ENCODE results near the gene TNS3.
"Not testable (repeated sequence)": the region's sequence is repeated elsewhere in the genome, so short reads cannot be mapped to it uniquely, and the experiment has no call there.

The TNS3 gene

DNA sequence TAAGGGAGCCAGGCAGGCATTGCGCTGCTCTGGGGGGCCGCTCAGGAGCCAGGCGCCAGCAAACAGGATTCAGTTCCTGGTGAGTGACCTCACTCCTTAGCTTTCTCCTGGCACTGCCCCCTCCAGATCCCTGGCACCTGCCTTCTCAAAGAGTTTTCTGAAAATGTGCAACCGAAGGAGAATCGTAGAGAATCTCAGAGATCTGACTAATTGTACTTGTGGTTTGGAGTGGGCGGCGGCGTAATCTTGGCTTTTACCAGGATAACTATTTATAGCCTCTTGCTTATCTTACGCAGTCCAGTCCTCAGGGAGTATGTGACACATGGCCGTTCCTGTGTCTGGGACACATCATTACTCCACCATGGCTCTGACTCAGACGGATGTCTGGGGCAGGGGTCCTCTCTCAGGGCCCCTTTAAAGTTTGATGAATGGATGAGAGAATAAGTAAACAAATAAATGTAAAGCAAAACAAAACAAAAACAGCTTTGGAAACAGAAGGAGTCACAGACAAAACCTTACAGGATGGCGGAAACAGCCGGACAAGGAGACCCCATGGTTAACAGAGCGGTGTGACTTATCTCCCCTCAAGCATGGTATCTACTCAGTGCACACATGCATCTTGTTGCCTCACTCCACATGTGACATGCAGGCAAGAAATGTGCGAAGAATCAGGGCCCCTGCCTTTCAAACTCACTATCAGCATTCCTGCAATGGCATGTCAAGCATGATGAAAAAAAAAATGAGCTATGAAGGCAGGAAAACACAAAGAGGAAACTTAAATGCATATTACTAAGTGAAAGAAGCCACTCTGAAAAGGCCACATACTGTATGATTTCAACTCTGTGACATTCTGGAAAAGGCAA lies 99.7 kb downstream of the TNS3 start:
- DNase-seq, result no peak

DNA sequence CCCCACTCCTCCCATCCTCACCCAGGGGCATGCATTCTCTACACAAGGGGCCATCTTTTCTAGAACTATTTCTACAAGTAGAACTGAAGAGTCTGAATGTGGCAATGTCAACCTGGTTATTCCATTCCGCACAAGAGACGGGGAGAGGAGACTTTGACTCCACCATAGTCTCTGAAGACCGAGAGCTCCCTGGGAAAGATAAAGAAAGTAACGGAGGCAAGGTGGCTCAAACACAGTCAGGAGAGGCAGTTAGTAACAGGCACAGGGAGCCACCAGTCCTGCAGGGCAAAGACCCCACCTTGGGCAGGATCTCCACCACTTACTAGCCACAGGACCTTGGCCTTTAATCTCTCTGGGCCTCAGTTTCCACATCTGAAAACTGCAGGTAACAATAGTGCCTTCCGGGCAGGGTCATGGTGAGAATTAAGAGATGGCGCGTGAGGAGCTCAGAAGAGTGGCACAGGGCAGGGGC lies 100.3 kb downstream of the TNS3 start:
- DNase-seq, result no peak

DNA sequence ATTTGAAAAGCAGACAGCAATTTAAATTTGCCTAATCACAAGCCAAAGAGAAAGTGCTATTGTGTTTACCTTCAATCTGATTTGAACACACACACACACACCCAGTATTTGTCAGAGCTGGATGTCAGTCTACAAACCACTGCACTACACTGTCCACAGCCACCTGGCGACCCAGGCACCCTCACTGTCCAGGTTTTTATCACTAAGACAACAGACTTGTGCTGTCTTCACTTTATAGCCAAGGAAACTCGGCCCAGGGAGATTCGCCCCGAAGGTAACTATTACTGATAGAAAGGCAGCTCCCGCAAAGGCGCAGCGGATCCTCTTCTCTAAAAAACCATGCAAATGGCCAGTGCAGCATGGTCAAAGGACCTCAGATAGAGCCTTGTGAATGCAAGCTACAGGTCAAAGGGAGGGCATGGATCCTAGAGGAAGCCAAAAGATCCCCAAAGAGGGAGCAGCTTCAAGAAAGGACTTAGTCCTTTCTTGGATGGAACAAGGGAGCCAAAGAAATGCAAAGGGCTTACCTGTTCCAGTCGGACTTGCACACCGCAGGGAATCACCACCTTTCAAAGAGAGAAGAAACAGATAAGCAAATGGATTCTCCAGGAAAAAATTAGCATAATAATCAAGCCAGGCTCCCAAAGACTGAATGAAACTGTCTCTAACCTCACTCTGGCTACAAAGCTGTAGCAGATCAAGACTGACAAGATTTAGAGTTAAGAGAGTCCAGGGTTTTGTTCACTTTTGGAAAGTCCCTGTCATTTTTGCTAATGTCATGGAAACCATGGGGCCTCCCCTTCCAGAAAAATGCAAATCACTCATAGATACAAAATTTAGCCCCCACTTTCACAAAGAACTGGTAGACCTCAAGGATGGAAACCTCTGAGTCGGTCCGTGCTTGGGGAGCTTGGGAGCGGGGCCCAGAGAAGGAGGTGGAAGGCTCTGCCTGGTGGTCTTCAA lies 101.1 kb downstream of the TNS3 start:
- no peak for DNase-seq

DNA sequence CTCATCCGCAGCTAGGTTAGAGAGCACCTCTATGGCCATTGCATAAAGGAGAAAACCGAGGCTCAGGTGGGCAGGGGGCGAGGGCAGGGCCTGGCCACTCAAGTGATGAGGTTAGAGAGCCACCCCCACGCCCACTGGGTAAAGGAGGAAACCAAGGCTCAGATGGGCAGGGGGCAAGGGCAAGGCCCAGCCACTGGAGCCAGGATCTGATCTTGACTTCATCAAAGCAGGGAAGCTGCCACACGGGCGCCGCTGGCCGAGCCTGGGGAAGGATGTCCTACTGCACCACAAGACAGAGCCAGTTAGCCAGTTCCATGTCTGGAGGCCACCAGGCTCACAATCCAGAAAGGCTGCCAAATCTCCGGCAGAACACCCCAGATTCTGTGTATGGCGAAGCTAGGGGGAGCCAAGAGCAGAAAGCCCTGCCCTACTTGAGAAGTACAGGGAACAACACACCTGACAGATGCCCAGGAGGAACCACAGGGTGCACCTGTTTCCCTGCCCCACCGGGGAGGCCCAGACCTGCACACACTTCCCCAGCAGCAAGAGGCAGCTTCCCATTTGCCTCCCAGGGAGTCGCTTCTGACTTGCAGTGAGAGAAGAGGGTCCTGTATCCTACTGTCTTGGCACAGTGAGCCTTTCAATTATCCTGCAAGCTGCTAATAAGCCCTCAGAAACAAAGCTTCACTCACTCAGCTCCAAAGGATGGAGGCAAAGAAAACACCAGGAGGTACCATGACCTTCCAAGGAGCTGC lies 101.9 kb downstream of the TNS3 start:
- DNase-seq, result no peak

DNA sequence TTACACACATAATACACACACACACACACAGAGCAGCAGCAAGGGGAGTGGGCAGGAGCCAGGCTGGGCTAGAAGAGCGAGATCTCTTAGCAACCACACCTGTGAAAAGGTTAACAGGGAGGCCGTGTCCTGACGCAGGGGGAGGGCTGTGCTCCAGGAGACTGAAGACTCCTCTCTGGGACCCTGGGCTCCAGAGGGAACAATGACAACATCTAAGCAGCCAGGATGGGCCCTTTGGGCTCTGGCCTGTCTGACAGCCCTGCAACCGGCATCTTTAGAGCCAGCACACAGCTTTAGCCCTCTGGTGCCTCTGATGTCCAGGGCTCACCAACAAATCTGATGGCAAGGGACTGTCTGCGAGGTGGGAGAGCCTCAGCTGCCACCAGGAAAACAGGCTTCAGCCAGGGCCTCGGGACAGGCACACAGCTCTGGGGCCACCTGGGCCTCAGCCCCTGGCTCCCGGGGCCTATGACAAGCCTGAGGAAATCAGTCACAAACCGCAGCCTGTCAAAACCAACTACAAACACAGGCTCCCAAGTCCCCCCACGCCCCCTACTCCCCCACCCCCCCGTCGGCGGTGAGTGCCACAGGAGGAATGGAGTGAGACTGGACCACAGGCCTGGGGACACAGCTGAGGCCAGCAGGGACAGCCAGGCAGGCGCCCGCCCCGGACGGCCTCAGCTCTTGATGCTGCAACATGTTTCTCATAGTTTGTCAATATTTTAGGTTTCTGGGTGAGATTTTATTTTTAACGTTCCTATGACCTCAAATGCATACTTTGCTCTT lies 102.8 kb downstream of the TNS3 start:
- no peak for DNase-seq

DNA sequence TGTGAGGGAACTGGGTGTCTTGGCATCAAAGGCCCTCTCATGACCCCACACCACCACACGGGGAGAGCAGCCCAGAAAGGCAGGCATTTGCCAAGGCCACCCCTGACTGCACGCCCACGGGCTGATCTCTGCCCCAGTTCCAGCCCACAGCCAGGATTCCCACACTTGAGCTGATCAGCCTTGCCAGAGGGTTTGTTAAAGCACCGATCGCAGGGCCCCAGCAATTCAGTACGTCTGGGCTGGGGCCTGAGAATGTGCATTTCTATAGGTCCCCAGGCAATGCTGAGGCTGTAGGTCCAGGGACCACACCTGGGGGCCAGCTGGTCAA lies 103.9 kb downstream of the TNS3 start:
- no peak for DNase-seq

DNA sequence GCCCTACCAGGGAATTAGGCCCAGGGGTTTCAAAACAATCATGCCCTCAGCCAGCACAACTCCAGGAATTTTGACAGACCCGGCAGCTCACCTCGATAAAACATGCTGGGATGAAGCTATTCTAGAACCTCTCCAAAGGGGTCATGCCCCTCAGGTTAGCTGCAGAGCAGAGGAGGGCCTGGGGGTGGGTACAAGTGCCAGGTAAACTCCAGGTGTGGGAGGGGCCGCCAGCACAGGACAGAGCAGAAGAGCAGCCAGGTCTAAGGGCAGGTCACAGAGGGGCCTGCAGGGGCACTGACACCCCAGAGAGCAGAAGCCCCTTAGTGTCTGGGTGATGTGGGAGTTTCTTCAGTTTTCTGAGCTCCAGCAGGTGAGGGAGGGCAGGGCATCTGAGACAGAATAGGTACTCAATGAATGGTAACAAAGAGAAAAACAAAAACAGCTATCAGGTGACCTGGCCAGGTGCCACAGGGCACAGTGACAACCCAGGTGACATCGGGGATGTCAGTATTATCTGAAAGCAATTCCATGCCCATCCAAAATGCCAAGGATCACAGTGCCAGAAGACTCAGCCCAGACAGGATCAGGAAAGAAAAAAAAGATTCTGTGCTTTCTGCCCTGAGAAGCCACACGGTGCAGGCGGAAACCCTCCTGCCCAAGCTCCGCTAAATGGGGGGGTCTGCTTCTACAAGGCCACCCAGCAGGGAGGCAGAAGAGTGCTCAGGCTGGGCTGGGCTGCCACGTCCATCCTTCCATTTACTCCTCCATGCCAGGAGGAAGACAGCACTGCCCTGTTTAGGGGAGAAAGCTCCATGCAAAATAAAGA lies 104.5 kb downstream of the TNS3 start:
- no peak for DNase-seq

DNA sequence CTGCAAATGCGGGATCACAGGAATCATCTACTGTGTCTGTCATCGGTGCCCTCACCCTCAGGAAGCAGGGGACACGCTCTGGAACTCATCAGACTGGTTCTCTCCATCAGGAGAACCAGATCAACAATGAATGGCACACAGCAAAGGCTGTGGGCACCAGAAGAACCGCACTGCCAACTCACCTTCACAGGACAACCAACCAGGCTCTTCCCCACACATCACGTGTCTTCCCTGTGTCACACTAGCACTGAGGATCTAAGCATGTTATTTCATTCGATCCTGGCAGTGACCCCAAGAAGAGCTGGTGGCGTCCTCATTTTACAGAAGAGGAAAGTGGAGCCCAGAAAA lies 106.1 kb downstream of the TNS3 start:
- DNase-seq, result no peak

DNA sequence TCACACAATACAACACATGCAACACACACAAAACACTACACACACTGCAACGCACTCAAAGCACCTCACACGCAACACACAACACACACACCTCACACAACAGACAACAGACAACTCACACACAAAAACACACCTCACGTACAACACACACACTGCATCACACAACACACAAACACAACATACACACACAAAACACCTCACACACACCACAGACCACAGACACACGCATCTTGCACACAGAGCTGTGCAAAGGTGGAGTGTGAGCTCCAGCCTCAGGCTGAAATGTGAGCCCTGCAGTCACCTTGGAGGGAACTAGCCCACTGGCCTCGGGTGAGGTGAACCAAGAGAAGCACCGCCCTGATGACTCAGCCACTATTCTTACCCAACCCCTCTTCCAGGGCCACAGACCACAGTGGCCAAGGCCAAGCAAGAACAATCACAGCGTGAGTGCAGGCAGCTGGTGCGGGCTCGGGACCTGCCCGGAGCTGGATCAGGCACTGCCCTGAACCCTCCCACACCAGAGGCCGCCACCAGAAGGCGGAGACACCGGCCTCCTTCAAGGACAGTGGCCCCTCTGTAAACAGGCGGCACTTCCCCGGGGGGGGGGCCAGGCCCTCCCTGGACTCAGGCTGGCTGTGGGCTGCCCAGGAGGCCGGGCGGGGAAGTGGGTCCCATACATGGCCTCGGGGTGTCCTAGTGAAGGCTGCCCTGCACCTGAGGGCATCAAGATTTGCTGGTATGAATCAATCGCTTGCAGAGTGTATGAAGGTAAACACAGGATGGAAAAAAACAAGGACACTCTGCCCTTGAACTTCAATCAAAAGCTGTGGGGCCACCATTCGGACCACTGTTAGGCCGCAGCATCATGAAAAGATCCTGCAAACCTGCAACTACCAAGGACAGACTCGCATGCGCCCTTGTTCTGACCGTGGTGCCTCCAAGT lies 106.7 kb downstream of the TNS3 start:
- peak; percentile 10 for DNase-seq

DNA sequence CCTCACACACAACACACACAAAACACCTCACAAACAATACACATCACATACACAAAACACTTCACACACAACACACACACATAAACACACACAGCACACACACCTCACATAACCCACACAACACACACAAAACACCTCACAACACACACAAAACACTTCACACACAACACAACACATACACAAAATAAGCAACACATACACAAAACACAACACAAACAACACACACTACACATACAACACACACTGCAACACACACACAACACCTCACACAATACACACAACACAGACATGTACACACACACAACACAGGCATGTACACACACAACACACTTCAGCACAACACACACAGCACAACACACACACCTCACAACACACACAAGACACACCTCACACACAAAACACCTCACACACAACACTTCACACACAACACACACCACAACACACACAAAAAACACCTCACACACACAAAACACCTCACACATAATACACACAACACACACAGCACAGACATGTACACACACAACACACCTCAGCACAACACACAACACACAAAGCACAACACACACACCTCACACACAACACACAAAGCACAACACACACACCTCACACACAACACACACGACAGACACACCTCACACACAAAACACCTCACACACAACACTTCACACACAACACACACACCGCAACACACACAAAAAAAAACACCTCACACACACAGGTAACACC lies 107.5 kb downstream of the TNS3 start:
- DNase-seq, result no peak

DNA sequence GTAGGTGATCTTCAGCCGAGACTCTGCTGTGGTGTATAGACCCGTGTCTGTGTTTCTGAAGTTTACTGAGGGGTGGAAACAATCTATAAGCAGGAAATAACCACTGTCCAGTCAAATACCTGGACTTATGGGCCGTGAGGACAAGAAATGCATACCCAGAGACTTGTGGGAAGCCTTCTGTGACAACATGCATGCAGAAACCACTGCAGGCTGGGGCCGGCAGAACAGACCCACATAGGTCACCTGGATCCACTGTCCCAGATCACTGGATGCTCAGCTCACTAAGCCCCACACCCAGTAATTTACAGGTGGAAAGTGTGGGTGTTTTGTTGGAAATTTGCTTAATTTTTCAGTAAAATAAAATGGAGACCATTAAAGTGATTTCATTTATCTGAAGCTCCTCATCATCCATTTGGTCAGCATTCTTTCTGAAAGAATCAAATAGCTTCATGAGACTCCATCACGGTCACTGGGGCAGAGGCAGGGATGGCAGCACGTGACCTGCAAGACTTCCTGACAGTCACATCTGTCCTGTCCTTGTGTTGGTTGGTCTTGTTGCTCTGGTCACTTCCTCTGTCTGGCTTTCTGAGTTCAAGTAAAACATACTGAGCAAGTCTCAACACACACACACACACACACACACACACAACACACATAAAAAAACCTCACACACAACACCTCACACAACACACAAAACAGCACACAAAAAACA lies 108.3 kb downstream of the TNS3 start:
- no peak for DNase-seq

DNA sequence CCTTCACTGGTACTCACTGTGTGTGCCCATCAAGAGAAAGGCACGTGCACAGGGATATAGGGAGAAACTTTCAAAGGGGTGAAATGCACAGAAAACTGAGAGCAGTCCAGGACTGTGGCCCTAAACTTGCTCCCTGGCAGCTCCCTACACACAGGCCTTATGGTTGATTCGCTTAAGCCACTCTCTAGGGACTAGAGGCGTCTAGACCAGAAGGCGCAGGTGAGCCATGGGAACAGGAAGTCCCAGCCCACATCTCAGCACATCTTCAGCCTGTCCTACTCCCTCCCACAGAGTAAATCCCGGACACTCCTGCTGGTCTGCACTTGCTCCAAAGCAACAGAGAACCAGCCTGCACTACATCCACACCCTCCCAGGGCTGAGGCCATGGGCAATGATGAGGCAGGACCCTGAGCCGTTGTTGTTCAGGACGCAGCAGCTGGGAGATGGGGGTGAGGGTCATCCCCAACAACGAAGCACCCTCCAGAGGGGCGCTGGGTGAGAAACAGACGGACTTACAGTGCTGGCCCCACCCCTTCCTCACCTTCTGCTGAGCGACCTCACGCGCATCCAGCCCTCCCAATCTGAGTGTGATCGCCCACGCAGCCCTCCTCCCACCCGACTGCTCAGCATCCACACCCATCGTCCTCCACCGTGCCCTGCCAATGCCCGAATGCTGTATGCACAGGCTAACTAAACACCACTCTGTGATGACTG lies 109.3 kb downstream of the TNS3 start:
- DNase-seq, result no peak

DNA sequence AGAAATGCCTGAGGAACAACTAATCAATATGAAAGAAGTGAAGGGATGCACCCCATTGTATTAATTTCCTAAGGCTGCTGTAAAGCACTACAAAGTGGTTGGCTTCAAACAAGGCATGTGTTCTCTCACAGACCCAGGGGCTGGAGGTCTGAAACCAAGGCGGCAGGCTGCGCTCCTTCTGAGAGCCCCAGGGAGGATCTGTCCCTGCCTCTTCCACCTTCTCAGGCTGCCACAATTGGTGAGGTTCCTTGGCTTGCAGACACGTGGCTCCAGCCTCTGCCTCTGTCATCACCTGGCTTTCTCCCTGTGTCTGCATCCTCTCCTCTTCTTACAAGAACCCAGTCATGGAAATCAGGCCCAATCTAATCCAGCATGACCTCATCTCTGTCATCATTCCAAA lies 110.1 kb downstream of the TNS3 start:
- DNase-seq, result no peak

DNA sequence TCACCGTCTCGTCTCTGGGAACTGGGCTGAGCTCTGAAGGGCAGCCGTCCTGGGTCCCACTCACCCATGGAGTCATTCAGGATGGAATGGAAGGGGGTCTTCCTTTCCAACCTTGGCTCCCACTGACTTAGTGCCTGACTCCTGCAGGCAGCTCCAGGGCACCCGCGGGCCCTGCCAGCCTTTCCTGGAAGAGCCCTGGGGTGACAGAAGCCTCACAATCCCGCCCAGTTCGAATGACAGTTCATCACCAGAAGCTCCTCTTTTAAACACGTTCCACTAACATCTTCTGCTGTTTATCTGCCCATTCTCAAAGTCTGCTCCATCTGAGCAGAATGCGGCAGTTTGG lies 110.6 kb downstream of the TNS3 start:
- no peak for DNase-seq

DNA sequence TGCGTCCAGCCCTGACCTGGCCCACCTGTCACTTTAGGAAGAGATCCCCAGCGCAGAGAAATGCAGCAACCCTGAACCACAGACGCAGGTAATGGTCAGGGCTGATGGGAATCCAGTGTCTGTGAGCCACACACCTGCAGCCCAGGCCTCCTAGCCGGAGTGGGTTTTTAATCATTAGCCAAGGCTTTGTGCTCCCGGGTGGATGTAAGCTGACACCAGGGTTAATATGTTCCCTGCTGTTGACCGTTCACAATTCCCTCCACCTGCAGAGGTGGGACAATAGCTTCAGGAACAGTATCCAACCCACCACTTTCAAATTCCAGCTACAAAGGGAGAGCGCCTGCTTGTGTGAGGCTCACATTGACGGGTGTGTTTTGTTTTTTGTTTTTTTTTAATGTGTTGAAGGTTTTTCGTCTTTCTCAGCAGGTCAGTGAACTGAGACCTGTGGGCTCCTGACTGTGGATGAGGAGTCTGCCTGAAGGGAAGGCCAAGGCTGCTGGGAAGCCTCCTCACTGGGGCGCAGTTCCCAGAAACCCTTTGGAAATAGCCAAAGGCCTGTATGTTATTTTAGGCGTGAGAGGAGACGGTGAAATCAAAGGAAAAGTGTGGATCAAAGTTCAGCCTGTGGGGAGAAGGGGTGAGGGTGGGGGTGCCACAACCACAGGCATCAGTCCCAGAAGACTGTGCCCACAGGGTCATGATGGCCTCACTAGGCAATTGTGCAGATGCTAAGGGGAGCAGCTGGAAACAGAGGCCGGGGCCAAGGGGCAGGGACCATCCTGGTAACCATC lies 111.1 kb downstream of the TNS3 start:
- no peak for DNase-seq

DNA sequence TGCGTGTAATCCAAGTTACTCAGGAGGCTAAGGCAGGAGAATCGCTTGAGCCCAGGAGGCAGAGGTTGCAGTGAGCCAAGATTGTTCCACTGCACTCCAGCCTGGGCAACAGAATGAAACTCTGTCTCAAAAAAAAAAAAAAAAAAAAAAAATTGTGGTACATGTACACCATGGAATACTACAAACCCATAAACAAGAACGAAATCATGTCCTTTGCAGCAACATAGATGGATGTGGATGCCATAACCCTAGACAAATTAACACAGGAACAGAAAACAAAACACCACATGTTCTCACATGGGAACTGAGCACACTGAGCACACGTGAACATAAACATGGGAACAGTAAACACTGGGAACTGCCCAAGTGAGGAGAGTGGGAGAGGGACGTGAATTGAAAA lies 112.1 kb downstream of the TNS3 start:
- DNase-seq, result not testable (repeated sequence)

DNA sequence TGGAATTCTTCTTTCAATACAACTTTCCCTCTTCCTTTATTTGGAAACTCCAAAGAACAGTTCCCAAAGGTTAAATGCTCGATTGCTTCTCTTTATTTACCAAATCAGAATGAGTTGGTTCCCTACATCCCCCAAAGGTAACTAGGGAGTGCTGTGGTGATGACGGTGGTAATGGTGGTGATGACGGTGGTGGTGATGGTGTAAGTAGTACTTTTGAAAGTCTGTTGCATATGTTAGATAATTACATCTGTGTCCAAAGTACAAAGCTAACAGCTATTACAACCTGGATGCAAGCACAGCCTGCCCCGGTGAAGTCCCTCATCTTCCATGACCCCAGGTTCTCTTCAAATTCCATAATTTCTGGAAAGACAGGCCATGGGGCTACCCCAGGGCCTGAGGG lies 115.1 kb downstream of the TNS3 start:
- no peak for DNase-seq

DNA sequence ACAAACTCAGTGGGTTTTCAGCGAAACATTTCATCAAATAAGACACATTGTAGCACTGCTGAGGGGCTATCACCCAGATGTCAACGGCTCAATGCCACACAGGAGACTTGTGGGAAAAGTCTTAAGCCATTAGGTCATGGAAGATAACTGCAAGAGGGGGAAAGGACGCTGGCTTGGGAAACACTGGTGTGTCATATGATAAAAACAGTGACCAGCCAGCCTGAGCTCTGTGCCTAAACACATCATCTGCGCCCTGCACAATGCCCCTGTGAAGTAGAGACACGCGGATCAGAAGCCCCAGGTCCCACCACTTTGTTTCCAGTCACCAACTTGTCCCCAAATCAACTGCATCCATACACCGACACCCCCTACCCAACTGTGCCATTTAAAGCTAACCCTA lies 116.7 kb downstream of the TNS3 start:
- DNase-seq, result no peak
